Smooth muscle cell of the brain vasculature (primary cell): ENCODE results near the gene STX7.
"Not testable (repeated sequence)": the region's sequence is repeated elsewhere in the genome, so short reads cannot be mapped to it uniquely, and the experiment has no call there.

Experiments used
- DNase-seq: peaks from one replicate; pipeline ENCODE4 v3.0.0-alpha.2; 2012; ENCODE audit warnings: low read depth, low spot score

The STX7 gene

GRCh38 chr6:132512638-132513632 is at the start of gene STX7:
Gene STX7, minus strand, starts transcription at chr6:132513116. Its CDS starts 9,586 bp downstream, at chr6:132503530.
- DNase-seq = peak; percentile 63

- not testable (repeated sequence) for DNase-seq
These were observed 47.2 kb upstream of the STX7 start for GRCh38 chr6:132560087-132560486.

GRCh38 chr6:132552372-132552771 is 39.5 kb upstream of the STX7 start, which contains the start of gene TAAR8:
Gene TAAR8, plus strand, starts transcription at chr6:132552672. Its CDS starts 21 bp downstream, at chr6:132552693.
- DNase-seq = no peak

GRCh38 chr6:132551214-132551613 is 38.3 kb upstream of the STX7 start:
- no peak for DNase-seq

GRCh38 chr6:132548746-132549463 is 36.0 kb upstream of the STX7 start:
- no peak for DNase-seq

GRCh38 chr6:132544826-132545225 is 31.9 kb upstream of the STX7 start:
- no peak for DNase-seq

GRCh38 chr6:132537977-132538376 is 25.1 kb upstream of the STX7 start, which contains the start of gene TAAR9:
Gene TAAR9, plus strand, starts transcription at chr6:132538277. Its CDS starts 13 bp downstream, at chr6:132538290.
- DNase-seq = no peak

- DNase-seq = no peak
These were observed 24.2 kb upstream of the STX7 start for GRCh38 chr6:132537145-132537544.

GRCh38 chr6:132534546-132534945 is 21.6 kb upstream of the STX7 start:
- not testable (repeated sequence) for DNase-seq

GRCh38 chr6:132530293-132530974 is 17.5 kb upstream of the STX7 start:
- DNase-seq = peak; percentile 37

- DNase-seq = no peak
These were observed 14.9 kb upstream of the STX7 start for GRCh38 chr6:132527791-132528190.

- no peak for DNase-seq
These were observed 13.5 kb upstream of the STX7 start for GRCh38 chr6:132526461-132526860.

GRCh38 chr6:132525866-132526265 is 12.9 kb upstream of the STX7 start:
- DNase-seq = no peak

GRCh38 chr6:132524646-132525045 is 11.7 kb upstream of the STX7 start:
- no peak for DNase-seq

- no peak for DNase-seq
These were observed 8.0 kb upstream of the STX7 start for GRCh38 chr6:132520953-132521352.

GRCh38 chr6:132515386-132515785 is 2.5 kb upstream of the STX7 start:
- DNase-seq = no peak

GRCh38 chr6:132513831-132514545 is 1.1 kb upstream of the STX7 start:
- DNase-seq = no peak

- DNase-seq = no peak
These were observed 626 bp downstream of the STX7 start for GRCh38 chr6:132512342-132512637.

GRCh38 chr6:132511831-132512220 is 1.1 kb downstream of the STX7 start:
- DNase-seq = no peak

- no peak for DNase-seq
These were observed 1.6 kb downstream of the STX7 start for GRCh38 chr6:132511210-132511830.
